ENCODE results near the gene MLST8.

DNA sequence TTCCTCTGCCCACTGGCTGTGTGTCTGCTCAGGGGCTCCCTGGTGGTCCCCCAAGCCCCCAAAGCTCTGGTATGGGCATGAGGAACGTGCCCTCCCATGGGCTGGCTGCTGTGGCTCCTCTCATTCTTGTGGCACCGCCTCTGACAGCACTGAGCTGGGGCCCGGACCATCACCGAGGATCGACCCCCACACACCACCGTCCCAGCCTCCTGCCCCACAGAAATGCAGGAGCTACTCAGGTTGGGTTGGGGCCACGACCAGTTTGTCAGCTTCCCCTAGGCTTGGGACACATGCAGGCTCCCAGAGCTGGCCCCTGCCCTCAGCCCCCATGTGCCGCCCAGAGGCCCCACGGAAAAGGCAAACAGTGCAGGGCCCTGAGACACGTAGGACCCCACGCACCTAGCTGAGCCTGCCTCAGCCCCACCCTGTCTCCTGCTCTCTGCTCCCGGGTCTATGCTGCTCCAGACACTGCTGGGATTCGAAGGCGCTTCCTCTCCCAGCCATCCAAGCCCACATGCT lies 5.6 kb upstream of the MLST8 start:
- TF ChIP-seq SP1 (IDR thresholded peaks at IDR 0.05) = no peak
- TF ChIP-seq BHLHE40 (IDR thresholded peaks at IDR 0.05; ENCODE audit: borderline replicate concordance) = no peak
- no peak for TF ChIP-seq FOXK2 (IDR thresholded peaks at IDR 0.05)
- TF ChIP-seq ELF4 (IDR thresholded peaks at IDR 0.05) = no peak
- TF ChIP-seq LEF1 (IDR thresholded peaks at IDR 0.05; ENCODE audit: borderline replicate concordance) = no peak
- TF ChIP-seq SUZ12 (IDR thresholded peaks at IDR 0.05) = no peak
- TF ChIP-seq, protein P1, sequence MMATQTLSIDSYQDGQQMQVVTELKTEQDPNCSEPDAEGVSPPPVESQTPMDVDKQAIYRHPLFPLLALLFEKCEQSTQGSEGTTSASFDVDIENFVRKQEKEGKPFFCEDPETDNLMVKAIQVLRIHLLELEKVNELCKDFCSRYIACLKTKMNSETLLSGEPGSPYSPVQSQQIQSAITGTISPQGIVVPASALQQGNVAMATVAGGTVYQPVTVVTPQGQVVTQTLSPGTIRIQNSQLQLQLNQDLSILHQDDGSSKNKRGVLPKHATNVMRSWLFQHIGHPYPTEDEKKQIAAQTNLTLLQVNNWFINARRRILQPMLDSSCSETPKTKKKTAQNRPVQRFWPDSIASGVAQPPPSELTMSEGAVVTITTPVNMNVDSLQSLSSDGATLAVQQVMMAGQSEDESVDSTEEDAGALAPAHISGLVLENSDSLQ (IDR thresholded peaks at IDR 0.05) = no peak
- no peak for TF ChIP-seq NFRKB (IDR thresholded peaks at IDR 0.05)
- no peak for TF ChIP-seq TARDBP (IDR thresholded peaks at IDR 0.05)
